Mononuclear cell (primary cell): ENCODE results near the gene MT1M. TPM values are rescaled to one million over a fixed set of nuclear protein-coding genes. Genes with fewer than 3 reads are reported as not detected.

Source experiments
- H3K27me3 ChIP-seq: 2 replicates; pipeline ENCODE4 v1.6.0; 2011; ENCODE audit warnings: low read length, control low read depth; ENCODE audit not compliant: insufficient read depth
- H3K4me1 ChIP-seq: 2 replicates; pipeline ENCODE4 v1.5.1; 2011; ENCODE audit warnings: mild to moderate bottlenecking, low read length, control low read depth; ENCODE audit not compliant: insufficient read depth
- H3K4me3 ChIP-seq: 2 replicates; pipeline ENCODE4 v1.5.1; 2011; ENCODE audit warnings: mild to moderate bottlenecking, low read length, moderate library complexity
- H3K9me3 ChIP-seq: 2 replicates; pipeline ENCODE4 v1.5.1; 2011; ENCODE audit warnings: low read depth, mild to moderate bottlenecking, control low read depth, low read length
- total RNA-seq: library from RNA; depleted of rRNA; stranded (reverse); fragments of >200 nt; gene quantifications from one replicate; pipeline ENCODE4 v1.2.3, GENCODE V29; 2012

Gene MT1M
- total RNA-seq, 1 donor, result not detected

DNA sequence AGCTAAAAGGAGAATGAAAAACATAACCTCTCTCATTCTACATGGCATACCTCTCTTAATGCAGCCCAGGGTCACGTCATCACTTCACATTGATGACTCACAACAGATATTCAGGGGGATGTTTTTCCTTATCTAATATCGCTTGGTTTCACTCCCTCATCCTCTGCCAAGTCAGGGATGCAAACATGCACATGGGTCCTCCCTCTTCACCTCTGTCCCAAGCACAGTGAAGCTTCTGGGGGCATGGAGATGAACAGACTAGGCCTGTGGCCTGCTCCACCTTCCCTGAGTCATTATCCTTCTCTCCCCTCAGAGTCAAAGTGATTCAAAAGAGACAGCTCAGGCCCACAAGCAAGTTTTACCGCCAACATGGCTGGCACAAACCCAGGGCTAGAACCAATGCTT is 26.4 kb upstream of the MT1M start:
- Histone ChIP-seq H3K27me3 (no peaks in the 10 kb centered on the region), H3K4me1 (peaks cover 40% of the 10 kb centered on the region), H3K9me3 (no peaks in the 10 kb centered on the region), H3K4me3 (no peak overlapping the region)

DNA sequence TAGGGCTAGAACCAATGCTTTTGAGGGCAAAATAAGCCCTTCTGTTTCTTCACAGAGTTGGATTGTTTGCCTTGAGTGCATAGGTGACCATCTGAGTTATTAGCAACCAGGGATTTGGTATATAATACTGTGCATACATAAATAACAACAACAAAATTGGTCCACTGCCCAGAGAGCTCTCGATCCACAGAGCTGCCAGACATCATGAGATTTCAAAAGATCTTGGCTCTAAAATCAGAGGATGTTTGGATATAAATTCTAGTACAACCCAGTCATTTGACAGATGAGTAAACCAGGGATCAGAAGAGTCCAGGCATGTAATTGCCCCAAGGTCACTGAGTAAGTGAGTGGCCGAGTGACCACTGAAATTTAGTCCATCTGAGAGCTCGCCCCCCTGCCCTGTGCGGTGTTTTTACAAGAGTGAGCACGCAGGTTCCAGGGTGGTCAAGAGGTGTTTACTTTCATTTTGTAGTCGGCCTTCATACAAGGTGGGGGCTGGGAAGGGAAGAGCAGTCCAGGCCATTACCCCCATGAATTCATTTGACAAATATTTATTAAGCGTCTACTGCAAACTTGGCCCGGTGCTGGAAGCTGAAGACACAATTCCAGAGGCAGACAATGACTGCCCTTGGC is 25.9 kb upstream of the MT1M start:
- no peaks in the 10 kb centered on the region for H3K9me3 ChIP-seq
- no peak overlapping the region for H3K4me3 ChIP-seq
- H3K4me1 ChIP-seq, result peaks cover 40% of the 10 kb centered on the region
- no peaks in the 10 kb centered on the region for H3K27me3 ChIP-seq

DNA sequence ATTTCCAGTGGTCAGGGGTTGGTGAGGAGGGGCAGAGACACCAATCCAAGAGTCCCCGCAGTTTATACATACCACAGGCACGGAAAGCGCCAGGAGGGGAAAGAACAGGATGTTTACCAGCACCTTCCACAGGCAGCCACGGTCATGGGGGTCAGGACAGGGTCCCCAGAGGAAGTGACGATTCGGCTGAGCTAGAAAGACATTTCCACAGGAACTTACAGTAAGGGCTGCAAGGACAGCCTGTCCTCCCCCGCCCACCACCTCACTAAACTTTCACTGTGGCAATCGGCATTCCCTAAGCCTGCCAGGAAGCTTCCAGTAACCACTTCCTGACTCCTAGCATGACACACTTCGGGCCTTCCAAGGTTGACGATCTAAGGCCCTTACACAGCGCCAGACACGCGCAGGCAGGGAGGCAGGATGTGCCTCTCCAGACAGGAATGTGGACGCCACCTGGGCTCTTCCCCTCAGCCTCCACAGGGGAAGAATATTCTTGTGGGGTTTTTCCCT is 25.3 kb upstream of the MT1M start:
- no peaks in the 10 kb centered on the region for H3K27me3 ChIP-seq
- no peaks in the 10 kb centered on the region for H3K9me3 ChIP-seq
- H3K4me1 ChIP-seq, result peaks cover 40% of the 10 kb centered on the region
- no peak overlapping the region for H3K4me3 ChIP-seq

DNA sequence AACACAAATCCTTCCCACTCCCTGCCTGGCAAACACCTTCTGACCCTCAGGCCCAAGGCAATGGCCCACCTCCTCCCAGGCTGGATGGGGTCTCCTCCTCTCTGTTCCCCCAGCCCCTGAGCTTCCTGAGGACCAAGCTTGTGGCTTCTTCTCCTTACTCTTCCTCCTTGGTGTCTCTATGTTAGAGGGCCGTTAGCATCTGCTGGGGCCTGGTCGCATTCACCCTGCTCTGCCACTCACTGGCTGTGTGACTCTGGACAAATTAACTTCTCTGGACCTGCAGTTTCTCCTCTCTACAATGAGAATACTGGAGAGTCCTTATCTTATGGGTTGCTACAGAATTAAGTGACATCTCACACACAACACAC is 24.8 kb upstream of the MT1M start:
- Histone ChIP-seq H3K4me3 (peak overlapping the region; percentile 77), H3K27me3 (no peaks in the 10 kb centered on the region), H3K4me1 (peaks cover 40% of the 10 kb centered on the region)

DNA sequence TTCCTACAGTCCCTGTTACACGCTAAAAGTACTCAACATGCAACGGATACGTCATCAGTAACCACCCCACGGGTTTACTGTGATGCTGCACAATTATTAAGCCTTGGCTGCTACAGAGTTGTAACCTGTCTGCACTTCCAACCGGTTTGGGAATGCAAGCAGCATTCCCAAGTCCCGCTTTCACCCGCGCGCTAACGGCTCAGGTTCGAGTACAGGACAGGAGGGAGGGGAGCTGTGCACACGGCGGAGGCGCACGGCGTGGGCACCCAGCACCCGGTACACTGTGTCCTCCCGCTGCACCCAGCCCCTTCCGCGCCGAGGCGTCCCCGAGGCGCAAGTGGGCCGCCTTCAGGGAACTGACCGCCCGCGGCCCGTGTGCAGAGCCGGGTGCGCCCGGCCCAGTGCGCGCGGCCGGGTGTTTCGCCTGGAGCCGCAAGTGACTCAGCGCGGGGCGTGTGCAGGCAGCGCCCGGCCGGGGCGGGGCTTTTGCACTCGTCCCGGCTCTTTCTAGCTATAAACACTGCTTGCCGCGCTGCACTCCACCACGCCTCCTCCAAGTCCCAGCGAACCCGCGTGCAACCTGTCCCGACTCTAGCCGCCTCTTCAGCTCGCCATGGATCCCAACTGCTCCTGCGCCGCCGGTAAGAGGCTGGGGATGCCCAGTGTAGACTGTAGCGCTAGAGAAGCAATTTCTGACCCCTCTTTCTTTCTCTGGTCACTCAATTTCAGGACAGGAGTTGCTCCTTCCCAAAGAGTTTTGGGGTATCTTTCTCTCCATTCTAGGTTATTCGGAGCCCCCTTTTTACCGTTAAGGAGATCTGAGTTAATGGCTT is 24.2 kb upstream of the MT1M start, which contains the start of gene MT2A:
Gene MT2A, plus strand, starts transcription at position 542 of the 833 bp plus-strand sequence. Its CDS starts 72 bp downstream, at position 614.
- peak within 1 kb of the TSS; percentile 77 for H3K4me3 ChIP-seq

More for the DNA sequence above, 24.8 kb upstream of the MT1M start:
- H3K9me3 ChIP-seq, result no peaks in the 10 kb centered on the region

DNA sequence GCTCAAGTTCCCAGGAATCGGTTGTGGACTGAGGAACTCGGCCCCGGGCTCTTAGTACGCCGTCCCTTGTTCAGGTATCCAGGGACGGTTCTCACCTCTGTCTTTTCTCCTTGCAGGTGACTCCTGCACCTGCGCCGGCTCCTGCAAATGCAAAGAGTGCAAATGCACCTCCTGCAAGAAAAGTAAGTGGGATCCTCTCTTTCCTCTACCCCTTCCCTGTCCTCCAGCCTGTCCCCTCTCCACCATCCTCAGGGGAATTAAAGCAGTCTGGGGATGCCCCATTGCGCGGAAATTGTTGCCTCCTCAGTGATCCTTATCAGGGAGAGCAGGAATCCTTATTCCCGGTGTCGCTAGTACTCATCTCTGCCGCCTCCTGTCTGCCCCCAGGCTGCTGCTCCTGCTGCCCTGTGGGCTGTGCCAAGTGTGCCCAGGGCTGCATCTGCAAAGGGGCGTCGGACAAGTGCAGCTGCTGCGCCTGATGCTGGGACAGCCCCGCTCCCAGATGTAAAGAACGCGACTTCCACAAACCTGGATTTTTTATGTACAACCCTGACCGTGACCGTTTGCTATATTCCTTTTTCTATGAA is 23.5 kb upstream of the MT1M start:
- no peaks in the 10 kb centered on the region for H3K27me3 ChIP-seq
- H3K4me1 ChIP-seq, result peaks cover 40% of the 10 kb centered on the region
- peak overlapping the region; percentile 77 for H3K4me3 ChIP-seq
- no peaks in the 10 kb centered on the region for H3K9me3 ChIP-seq

More for the DNA sequence above, 24.2 kb upstream of the MT1M start, which contains the start of gene MT2A:
- Histone ChIP-seq H3K4me1 (peaks cover 40% of the 10 kb centered on the region), H3K27me3 (no peaks in the 10 kb centered on the region), H3K9me3 (no peaks in the 10 kb centered on the region)

DNA sequence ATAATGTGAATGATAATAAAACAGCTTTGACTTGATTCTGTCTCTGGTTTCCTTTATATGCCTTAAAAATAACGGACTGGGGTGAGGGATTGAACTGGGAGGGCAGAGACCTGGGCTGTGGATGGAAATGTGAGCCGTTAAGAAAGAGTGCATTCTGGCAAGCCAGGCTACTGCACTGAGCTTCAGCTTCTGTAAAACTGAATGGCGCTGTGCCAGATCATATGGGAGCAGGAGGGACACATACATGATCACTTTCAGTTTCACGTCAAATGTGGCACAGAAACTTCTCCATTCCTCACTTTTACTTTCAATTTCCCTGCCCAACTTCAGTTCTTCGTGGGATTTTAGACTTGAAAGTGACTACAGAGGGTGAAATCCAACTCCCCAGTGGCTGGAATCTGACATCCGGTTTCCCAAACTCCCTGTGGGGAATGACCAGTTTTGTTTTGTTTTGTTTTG is 23.0 kb upstream of the MT1M start:
- Histone ChIP-seq H3K4me1 (peaks cover 40% of the 10 kb centered on the region), H3K27me3 (no peaks in the 10 kb centered on the region), H3K9me3 (no peaks in the 10 kb centered on the region), H3K4me3 (peak overlapping the region; percentile 77)

DNA sequence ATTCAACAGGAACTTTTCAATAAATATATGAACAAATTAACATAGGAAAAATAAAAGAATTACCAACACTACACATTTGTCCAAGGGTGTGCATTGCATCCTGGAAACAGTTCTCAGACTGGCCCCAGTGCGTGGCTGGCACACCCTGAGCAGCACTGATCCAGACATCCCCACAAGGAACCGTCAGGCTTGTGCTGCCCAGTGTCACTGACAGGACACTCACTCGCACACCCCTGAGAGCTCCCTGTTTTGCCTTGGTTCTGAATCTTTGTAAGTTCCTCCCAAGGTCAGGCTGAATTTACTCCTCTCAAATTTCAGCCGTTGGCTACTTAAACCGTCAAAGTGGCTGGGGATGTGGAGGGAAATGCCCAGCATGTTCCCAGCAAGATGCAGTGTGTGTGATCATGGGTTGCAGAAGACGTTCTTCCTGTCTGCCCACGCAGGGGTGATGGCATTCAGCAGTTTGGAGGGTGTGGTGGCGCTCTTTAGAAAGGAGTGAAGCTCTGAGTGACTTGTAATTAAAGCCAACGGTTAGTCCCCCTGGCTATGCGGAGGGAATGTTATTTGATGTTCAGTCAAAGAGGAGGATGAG is 22.3 kb upstream of the MT1M start:
- peak overlapping the region; percentile 77 for H3K4me3 ChIP-seq

DNA sequence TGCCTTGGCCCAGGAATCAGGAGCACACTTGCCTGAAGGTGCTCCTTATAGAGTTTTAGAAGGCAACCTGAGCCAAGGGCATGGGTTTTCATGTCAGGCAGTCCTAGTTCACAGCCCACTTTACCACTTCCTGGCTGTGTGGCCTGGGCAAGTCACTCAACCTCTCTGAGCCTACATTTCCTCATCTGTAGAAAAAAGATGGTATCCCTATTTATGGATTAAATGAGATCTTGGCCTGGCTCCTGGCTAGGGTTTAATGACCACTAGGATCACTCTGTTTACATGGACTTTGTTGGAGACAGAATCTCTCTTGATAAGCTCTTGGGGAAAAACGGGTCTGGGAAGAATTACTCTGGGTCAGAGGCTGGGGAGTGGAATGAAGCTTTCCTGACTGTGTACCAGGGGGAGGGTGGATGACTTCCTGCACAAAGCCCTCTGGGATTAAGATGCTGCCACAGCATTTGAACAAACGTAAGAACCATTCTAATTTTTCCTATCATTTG is 21.8 kb upstream of the MT1M start:
- H3K4me3 ChIP-seq, result no peak overlapping the region
- H3K4me1 ChIP-seq, result peaks cover 40% of the 10 kb centered on the region
- no peaks in the 10 kb centered on the region for H3K27me3 ChIP-seq
- no peaks in the 10 kb centered on the region for H3K9me3 ChIP-seq

More for the DNA sequence above, 22.3 kb upstream of the MT1M start:
- Histone ChIP-seq H3K9me3 (no peaks in the 10 kb centered on the region), H3K27me3 (no peaks in the 10 kb centered on the region), H3K4me1 (peaks cover 40% of the 10 kb centered on the region)

DNA sequence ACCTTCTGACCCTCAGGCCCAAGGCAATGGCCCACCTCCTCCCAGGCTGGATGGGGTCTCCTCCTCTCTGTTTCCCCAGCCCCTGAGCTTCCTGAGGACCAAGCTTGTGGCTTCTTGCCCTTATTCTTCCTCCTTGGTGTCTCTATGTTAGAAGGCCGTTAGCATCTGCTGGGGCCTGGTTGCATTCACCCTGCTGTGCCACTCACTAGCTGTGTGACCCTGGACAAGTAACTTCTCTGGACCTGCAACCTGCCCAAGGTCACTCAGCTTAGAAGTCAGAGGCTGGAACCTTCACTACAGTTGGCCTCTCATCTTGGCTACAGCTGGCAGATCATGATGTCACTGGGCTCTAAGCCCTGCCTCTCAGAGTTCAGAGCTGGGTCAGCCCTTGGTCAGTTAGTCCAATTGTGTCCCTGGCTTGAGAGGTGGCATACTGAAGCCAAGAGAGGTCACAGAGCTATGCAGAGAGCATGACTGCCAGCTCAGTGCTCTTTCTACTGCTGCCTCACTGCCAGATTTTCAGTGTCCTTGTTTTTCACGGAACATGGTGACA is 21.1 kb upstream of the MT1M start:
- no peaks in the 10 kb centered on the region for H3K9me3 ChIP-seq

DNA sequence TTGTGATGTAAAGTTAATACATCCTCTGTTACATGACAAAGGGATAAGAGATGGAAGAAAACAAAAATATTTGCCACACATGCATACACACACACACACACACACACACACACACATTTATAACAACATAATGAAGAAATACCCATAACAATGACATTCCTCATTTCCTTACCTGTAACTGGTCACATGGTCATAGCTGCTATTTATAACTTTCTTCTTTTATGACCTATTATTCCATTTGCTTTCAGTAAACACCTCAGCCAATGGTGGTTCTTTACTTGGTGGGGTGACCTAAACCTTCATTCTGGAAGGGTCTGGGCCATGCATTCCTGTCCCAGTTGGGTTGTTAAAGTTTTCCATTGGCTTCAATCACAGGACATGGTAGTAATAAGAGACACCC is 18.8 kb upstream of the MT1M start:
- H3K27me3 ChIP-seq, result peaks cover 25% of the 10 kb centered on the region
- no peak overlapping the region for H3K4me3 ChIP-seq
- H3K9me3 ChIP-seq, result no peaks in the 10 kb centered on the region
- peaks cover 32% of the 10 kb centered on the region for H3K4me1 ChIP-seq

More for the DNA sequence above, 21.1 kb upstream of the MT1M start:
- H3K27me3 ChIP-seq, result peaks cover 4% of the 10 kb centered on the region
- H3K4me3 ChIP-seq, result no peak overlapping the region
- peaks cover 40% of the 10 kb centered on the region for H3K4me1 ChIP-seq

DNA sequence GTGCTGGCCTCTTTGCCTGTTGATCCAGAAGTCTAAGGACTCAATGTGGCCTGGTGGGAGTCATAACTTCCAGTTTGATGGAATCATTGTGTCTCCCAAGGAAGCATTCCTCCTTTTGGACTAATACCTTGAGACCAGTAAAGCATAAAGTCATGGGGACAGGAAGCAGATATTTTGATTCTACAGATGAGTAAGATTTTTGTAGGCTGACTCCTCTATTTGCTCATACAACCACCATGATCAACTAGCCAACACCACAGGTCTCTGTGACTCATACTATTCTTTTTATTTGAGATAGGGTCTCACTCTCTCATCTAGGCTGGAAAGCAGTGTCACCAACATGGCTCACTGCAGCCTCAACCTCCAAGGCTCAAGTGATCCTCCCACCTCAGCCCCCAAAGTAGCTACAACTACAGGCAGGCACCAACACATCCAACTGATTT is 17.9 kb upstream of the MT1M start:
- Histone ChIP-seq H3K4me1 (peaks cover 24% of the 10 kb centered on the region), H3K27me3 (peaks cover 29% of the 10 kb centered on the region), H3K4me3 (no peak overlapping the region), H3K9me3 (no peaks in the 10 kb centered on the region)

DNA sequence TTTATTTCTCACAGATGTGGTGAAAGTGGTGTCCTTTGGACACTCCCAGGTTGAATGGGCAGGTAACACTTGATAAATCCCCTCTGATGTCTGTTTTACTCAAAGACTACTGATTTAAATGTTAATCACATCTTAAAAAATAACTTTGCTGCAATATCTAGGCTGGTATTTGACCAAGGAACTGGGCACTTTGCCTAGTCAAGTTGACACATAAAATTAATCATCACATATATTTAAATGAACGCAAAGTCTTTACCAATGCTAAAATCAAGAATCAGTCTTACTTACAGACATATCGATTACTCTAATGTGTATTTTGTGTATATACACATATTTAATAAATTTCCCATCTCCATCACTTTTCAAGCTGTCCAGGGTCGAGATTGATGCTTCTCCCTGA is 17.1 kb upstream of the MT1M start:
- Histone ChIP-seq H3K9me3 (no peaks in the 10 kb centered on the region), H3K4me1 (peaks cover 16% of the 10 kb centered on the region), H3K4me3 (no peak overlapping the region), H3K27me3 (peaks cover 29% of the 10 kb centered on the region)

DNA sequence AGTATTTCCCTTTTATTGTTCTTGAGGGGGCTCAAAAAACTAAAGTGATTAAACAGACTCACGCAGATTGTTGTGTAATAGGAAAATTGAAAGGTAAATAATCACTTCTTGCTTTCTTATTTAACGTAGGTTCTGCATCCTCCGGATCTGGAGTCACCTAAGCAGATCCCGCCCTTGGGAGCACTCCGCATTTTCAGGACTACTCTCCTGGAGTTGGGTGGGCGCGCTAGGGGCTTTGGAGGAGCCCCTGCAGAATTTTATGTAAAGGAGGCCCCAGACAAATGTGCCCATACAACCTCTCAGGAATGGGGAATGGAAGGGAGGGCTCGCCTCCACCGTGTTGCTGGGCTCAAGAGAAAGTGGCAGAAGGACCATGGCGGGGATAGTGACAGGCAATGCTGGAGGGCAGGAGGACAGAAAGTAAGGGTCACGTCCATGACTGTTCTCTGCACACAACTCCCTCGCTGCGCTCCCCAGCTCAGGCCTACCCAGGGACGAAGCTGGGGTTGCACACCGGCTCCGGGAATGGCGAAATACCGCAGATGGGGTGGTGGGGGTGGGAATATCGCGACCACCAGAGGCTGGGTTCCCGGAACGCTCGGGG is 15.7 kb upstream of the MT1M start:
- Histone ChIP-seq H3K4me3 (no peak overlapping the region), H3K9me3 (no peaks in the 10 kb centered on the region), H3K27me3 (peaks cover 29% of the 10 kb centered on the region), H3K4me1 (peaks cover 10% of the 10 kb centered on the region)
